Glutamatergic neuron (in vitro differentiated cells): ENCODE measurements around the gene FAM229A. TPM values are rescaled to one million over a fixed set of nuclear protein-coding genes. Genes with fewer than 3 reads are reported as not detected.

Experiments used
- DNase-seq: peaks from one replicate; pipeline ENCODE4 v3.0.0; 2022
- H3K27ac Mint-ChIP-seq: one replicate; pipeline ENCODE4 v1.8.0; 2020; ENCODE audit warnings: mild to moderate bottlenecking, mixed read lengths, inconsistent platforms; ENCODE audit not compliant: unreplicated experiment
- H3K27me3 Mint-ChIP-seq: one replicate; pipeline ENCODE4 v1.8.0; 2020; ENCODE audit warnings: mild to moderate bottlenecking, moderate library complexity, mixed read lengths, inconsistent platforms; ENCODE audit not compliant: unreplicated experiment
- H3K36me3 Mint-ChIP-seq: one replicate; pipeline ENCODE4 v1.8.0; 2020; ENCODE audit warnings: mild to moderate bottlenecking, mixed read lengths, inconsistent platforms; ENCODE audit not compliant: unreplicated experiment
- H3K4me1 Mint-ChIP-seq: one replicate; pipeline ENCODE4 v1.8.0; 2020; ENCODE audit warnings: mild to moderate bottlenecking, low read depth, mixed read lengths, inconsistent platforms; ENCODE audit not compliant: unreplicated experiment
- H3K4me3 Mint-ChIP-seq: one replicate; pipeline ENCODE4 v1.8.0; 2020; ENCODE audit warnings: mild to moderate bottlenecking, mixed read lengths, inconsistent platforms; ENCODE audit not compliant: unreplicated experiment
- H3K9me3 Mint-ChIP-seq: one replicate; pipeline ENCODE4 v1.8.0; 2020; ENCODE audit warnings: mild to moderate bottlenecking, moderate library complexity, mixed read lengths, inconsistent platforms; ENCODE audit not compliant: unreplicated experiment
- CTCF ChIP-seq: fragments of 200-600 bp; sonication (generic); IDR thresholded peaks from one replicate; pipeline ENCODE4 v1.5.0; 2021; ENCODE audit not compliant: partially characterized antibody, unreplicated experiment
- total RNA-seq: library from RNA; stranded (reverse); fragmentation: NEBNext Ultra II Directional; extraction: Animal tissue kit (Norgen Biotek cat#: 25700); gene quantifications from one replicate; pipeline ENCODE4 v1.2.1, GENCODE V29; 2021; ENCODE audit not compliant: unreplicated experiment

Gene FAM229A
- total RNA-seq, 1 donor from 2014 or later = 21.8 TPM

DNA sequence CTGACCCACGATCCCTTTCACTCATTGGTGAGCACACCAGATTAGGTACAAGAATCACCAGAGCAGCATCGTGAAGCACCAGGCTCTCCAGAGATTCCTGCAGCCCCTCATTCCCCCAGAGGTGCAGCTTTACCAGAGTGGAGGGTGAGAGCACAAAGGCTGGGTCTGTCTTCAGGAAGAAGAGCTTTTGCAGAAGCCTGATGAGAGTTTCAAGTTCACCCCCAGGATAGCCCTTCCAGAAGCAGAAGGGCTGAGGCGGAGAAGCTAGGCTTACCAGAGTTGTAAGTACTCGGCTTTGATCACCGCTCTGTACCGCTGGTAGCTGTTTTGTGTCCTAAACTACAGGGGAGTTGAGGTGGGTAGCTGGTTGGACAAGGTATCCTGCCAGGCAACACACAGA, 3.2 kb upstream of the FAM229A start:
- peaks cover 9% of the 10 kb centered on the region for H3K36me3 Mint-ChIP-seq
- H3K9me3 Mint-ChIP-seq = peaks cover 11% of the 10 kb centered on the region
- H3K27ac Mint-ChIP-seq = no peak overlapping the region
- DNase-seq = no peak
- H3K4me3 Mint-ChIP-seq = no peak overlapping the region
- peaks cover 12% of the 10 kb centered on the region for H3K4me1 Mint-ChIP-seq
- no peak for TF ChIP-seq CTCF
- peaks cover 14% of the 10 kb centered on the region for H3K27me3 Mint-ChIP-seq

DNA sequence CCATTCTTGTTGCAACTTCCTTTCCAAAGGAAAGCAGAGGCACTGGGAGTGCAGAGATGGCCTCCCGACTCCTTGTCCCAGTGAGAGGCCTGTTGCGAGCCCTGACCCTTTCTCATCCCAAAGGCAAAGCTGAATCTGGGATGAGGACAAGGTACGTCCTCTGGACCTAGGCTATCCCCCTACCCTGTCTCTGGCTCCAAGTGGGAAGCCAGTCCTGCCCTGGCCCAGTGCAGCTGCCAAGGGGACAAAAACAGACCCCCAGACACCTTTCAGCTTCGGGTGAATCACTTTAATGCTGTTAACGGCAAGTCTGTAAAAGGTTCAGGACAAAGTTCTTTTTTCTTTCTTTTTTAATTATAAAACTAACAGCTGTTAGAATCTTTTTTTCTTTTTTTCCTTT, 2.6 kb upstream of the FAM229A start:
- H3K4me1 Mint-ChIP-seq = peaks cover 14% of the 10 kb centered on the region
- peaks cover 12% of the 10 kb centered on the region for H3K9me3 Mint-ChIP-seq

GRCh38 chr1:32363713-32364112, 1.4 kb upstream of the FAM229A start:
- H3K9me3 Mint-ChIP-seq = peaks cover 14% of the 10 kb centered on the region
- peaks cover 16% of the 10 kb centered on the region for H3K4me1 Mint-ChIP-seq
- H3K4me3 Mint-ChIP-seq = peak overlapping the region; percentile 38
- peaks cover 9% of the 10 kb centered on the region for H3K36me3 Mint-ChIP-seq
- peaks cover 18% of the 10 kb centered on the region for H3K27me3 Mint-ChIP-seq
- TF ChIP-seq CTCF = no peak
- DNase-seq = no peak
- H3K27ac Mint-ChIP-seq = no peak overlapping the region

More for the DNA sequence above, 2.6 kb upstream of the FAM229A start:
- no peak for TF ChIP-seq CTCF
- DNase-seq = no peak
- Mint-ChIP-seq H3K4me3 (no peak overlapping the region), H3K27me3 (peaks cover 17% of the 10 kb centered on the region), H3K36me3 (peaks cover 9% of the 10 kb centered on the region), H3K27ac (no peak overlapping the region)

- Mint-ChIP-seq H3K27me3 (peaks cover 22% of the 10 kb centered on the region), H3K4me1 (peaks cover 17% of the 10 kb centered on the region), H3K36me3 (peaks cover 9% of the 10 kb centered on the region), H3K4me3 (peak overlapping the region; percentile 64), H3K27ac (no peak overlapping the region), H3K9me3 (peaks cover 14% of the 10 kb centered on the region)
- peak; percentile 27 for TF ChIP-seq CTCF
- peak; percentile 61 for DNase-seq
Observed at GRCh38 chr1:32361674-32362473, 411 bp downstream of the FAM229A start.

DNA sequence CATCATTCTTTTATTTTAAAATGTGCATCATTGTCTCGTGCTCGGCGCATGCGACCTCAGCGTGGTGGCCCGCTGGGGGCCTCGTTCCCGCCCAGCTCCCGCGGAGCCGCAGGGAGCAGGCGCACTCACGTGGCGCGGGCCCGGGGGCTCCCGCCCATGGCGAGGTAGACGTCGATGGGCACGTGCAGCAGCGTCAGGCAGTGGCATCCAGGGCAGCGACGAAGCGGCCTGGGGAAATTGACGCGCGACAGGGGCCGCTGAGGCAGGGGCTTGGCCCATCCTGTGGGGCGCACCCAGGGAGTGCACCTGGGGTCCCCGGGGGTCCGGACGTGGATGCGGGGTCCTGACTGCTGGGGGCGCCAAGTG, 994 bp downstream of the FAM229A start:
- Mint-ChIP-seq H3K9me3 (peaks cover 14% of the 10 kb centered on the region), H3K36me3 (peaks cover 9% of the 10 kb centered on the region), H3K27me3 (peaks cover 22% of the 10 kb centered on the region), H3K4me1 (peaks cover 17% of the 10 kb centered on the region), H3K4me3 (no peak overlapping the region), H3K27ac (no peak overlapping the region)
- no peak for DNase-seq
- TF ChIP-seq CTCF = no peak
